ENCODE results near the gene RECK.
"Not testable (repeated sequence)": the region's sequence is repeated elsewhere in the genome, so short reads cannot be mapped to it uniquely, and the experiment has no call there.

The RECK gene

GRCh38 chr9:36086442-36086841 is 49.7 kb downstream of the RECK start:
- Histone ChIP-seq H3K27me3 (ENCODE audit: control insufficient read depth in 2 of 2, insufficient read depth in 2 of 2, low read length in 2 of 2) (no peaks in the 10 kb centered on the region), H3K4me3 (ENCODE audit: low read length in 2 of 2) (no peak overlapping the region), H3K36me3 (ENCODE audit: control insufficient read depth in 2 of 2, insufficient read depth in 2 of 2, low read length in 2 of 2) (no peaks in the 10 kb centered on the region), H3K9ac (ENCODE audit: low read depth in 1 of 2, low read length in 2 of 2) (no peak overlapping the region), H3K27ac (ENCODE audit: low read depth in 2 of 2, low read length in 2 of 2) (no peak overlapping the region), H3K9me3 (ENCODE audit: control insufficient read depth in 2 of 2, low read length in 2 of 2) (peaks cover 0 to 2% of the 10 kb centered on the region in 2 donors), H3K4me1 (ENCODE audit: control insufficient read depth in 2 of 2, insufficient read depth in 2 of 2, low read length in 2 of 2) (peaks cover 0 to 2% of the 10 kb centered on the region in 2 donors)

GRCh38 chr9:36087054-36087453 is 50.3 kb downstream of the RECK start:
- not testable (repeated sequence) for H3K9me3 ChIP-seq (ENCODE audit: control insufficient read depth in 2 of 2, low read length in 2 of 2); H3K4me1 ChIP-seq (ENCODE audit: control insufficient read depth in 2 of 2, insufficient read depth in 2 of 2, low read length in 2 of 2); H3K36me3 ChIP-seq (ENCODE audit: control insufficient read depth in 2 of 2, insufficient read depth in 2 of 2, low read length in 2 of 2); H3K4me3 ChIP-seq (ENCODE audit: low read length in 2 of 2); H3K9ac ChIP-seq (ENCODE audit: low read depth in 1 of 2, low read length in 2 of 2); H3K27ac ChIP-seq (ENCODE audit: low read depth in 2 of 2, low read length in 2 of 2); H3K27me3 ChIP-seq (ENCODE audit: control insufficient read depth in 2 of 2, insufficient read depth in 2 of 2, low read length in 2 of 2)

GRCh38 chr9:36088020-36088419 is 51.3 kb downstream of the RECK start:
- H3K9ac ChIP-seq (ENCODE audit: low read depth in 1 of 2, low read length in 2 of 2): no peak overlapping the region
- H3K27ac ChIP-seq (ENCODE audit: low read depth in 2 of 2, low read length in 2 of 2): no peak overlapping the region
- H3K4me1 ChIP-seq (ENCODE audit: control insufficient read depth in 2 of 2, insufficient read depth in 2 of 2, low read length in 2 of 2): peaks cover 5% of the 10 kb centered on the region in 2 donors
- no peaks in the 10 kb centered on the region for H3K36me3 ChIP-seq (ENCODE audit: control insufficient read depth in 2 of 2, insufficient read depth in 2 of 2, low read length in 2 of 2)
- H3K4me3 ChIP-seq (ENCODE audit: low read length in 2 of 2): no peak overlapping the region
- no peaks in the 10 kb centered on the region for H3K27me3 ChIP-seq (ENCODE audit: control insufficient read depth in 2 of 2, insufficient read depth in 2 of 2, low read length in 2 of 2)
- peaks cover 0 to 2% of the 10 kb centered on the region in 2 donors for H3K9me3 ChIP-seq (ENCODE audit: control insufficient read depth in 2 of 2, low read length in 2 of 2)

DNA sequence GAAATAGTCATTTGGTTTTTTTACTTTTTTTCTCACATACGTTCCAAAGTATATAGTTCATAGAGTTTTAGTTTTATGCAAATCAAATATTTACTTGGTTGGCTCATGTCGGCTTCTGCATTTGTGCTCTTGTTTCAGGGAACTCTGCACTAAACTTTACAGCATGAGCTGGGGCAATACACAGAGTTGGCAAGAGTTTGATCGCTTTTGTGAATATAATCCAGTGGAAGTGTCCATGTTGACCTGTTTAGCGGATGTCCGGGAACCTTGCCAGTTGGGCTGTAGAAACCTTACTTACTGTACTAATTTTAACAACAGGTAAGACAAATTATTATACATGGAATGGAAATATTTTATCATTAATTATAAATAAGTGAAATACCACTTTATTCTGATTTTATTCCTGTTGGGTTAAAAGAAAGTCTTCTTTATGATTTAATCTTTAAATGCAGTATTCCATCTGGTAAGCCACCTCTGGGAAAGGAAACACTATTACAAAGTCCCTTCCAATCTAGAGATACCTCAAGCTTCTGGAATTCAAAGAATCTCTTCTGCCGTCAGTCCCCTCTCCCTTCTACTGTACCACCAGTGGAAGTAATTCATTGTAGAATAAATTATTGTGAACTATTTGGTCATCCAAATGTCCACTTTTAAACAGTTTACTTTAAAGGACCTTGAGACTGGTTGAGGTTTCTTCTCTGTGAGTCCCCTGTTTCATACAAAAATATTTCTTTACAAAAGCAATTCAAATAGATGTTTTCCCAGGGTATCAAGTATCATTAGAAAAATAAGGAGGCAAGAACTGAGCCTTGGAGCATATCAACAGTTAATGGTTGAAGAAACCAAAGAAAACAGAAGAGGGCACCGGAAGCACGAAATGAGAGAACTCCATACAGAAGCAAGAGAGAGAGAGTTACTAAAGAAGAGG is 54.6 kb downstream of the RECK start:
- Histone ChIP-seq H3K27ac (ENCODE audit: low read depth in 2 of 2, low read length in 2 of 2) (no peak overlapping the region), H3K9me3 (ENCODE audit: control insufficient read depth in 2 of 2, low read length in 2 of 2) (peaks cover 0 to 2% of the 10 kb centered on the region in 2 donors), H3K4me3 (ENCODE audit: low read length in 2 of 2) (no peak overlapping the region), H3K36me3 (ENCODE audit: control insufficient read depth in 2 of 2, insufficient read depth in 2 of 2, low read length in 2 of 2) (no peaks in the 10 kb centered on the region), H3K4me1 (ENCODE audit: control insufficient read depth in 2 of 2, insufficient read depth in 2 of 2, low read length in 2 of 2) (peaks cover 5% of the 10 kb centered on the region in 2 donors), H3K9ac (ENCODE audit: low read depth in 1 of 2, low read length in 2 of 2) (no peak overlapping the region), H3K27me3 (ENCODE audit: control insufficient read depth in 2 of 2, insufficient read depth in 2 of 2, low read length in 2 of 2) (no peaks in the 10 kb centered on the region)

DNA sequence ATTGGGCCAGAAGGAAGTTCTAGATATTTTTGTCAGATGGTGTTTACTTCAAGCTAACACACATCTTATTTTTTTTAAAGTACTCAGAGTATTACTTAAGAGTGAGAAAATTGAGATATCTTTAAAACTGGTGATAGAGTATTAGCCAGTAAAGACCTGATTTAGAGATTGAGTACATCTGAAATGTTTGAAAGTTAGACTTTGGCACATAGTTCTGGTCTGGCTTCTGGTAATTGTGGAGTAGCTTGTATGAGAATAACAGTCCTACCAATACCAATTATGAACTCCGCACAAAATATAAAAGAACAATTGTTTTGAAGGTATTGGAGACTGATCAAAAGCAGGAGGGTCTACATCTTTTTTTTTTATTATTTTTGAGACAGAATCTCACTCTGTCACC is 55.3 kb downstream of the RECK start:
- Histone ChIP-seq H3K9me3 (ENCODE audit: control insufficient read depth in 2 of 2, low read length in 2 of 2) (no peaks in the 10 kb centered on the region), H3K9ac (ENCODE audit: low read depth in 1 of 2, low read length in 2 of 2) (no peak overlapping the region), H3K27me3 (ENCODE audit: control insufficient read depth in 2 of 2, insufficient read depth in 2 of 2, low read length in 2 of 2) (no peaks in the 10 kb centered on the region), H3K27ac (ENCODE audit: low read depth in 2 of 2, low read length in 2 of 2) (no peak overlapping the region), H3K36me3 (ENCODE audit: control insufficient read depth in 2 of 2, insufficient read depth in 2 of 2, low read length in 2 of 2) (no peaks in the 10 kb centered on the region), H3K4me1 (ENCODE audit: control insufficient read depth in 2 of 2, insufficient read depth in 2 of 2, low read length in 2 of 2) (peaks cover 5% of the 10 kb centered on the region in 2 donors), H3K4me3 (ENCODE audit: low read length in 2 of 2) (no peak overlapping the region)

DNA sequence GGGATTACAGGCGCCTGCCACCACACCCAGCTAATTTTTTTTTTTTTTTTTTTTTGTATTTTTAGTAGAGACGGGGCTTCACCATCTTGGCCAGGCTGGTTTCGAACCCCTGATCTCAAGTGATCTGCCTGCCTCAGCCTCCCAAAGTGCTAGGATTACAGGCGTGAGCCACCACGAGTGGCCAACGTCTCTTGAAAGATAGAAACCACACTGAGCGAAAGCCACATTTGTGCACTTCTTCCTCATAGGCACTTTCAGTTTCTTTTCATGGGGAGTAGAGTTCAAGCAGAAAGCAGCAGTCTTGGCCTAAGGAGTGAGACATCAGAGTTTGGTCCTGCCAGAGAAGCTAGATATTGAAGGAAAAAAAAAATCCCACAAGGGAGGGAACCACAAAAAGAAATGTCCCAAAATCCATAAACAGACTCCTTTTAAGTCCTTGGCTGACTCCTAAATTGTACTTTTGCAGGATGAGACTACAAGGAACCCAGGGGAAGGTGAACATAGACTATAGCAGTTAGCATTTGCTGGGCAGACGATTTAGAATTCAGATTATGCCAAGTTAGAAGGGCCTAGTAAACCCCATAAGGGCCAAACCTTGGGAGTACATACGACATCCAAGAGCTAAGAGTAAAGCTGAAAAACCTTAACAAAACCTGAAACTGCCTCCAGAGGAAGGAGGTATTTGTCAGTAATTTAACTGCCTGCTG is 55.9 kb downstream of the RECK start:
- Histone ChIP-seq H3K27ac (ENCODE audit: low read depth in 2 of 2, low read length in 2 of 2) (peak overlapping the region in 1 of 2 donors; percentile 20), H3K9ac (ENCODE audit: low read depth in 1 of 2, low read length in 2 of 2) (no peak overlapping the region), H3K36me3 (ENCODE audit: control insufficient read depth in 2 of 2, insufficient read depth in 2 of 2, low read length in 2 of 2) (no peaks in the 10 kb centered on the region), H3K4me3 (ENCODE audit: low read length in 2 of 2) (no peak overlapping the region), H3K9me3 (ENCODE audit: control insufficient read depth in 2 of 2, low read length in 2 of 2) (no peaks in the 10 kb centered on the region), H3K27me3 (ENCODE audit: control insufficient read depth in 2 of 2, insufficient read depth in 2 of 2, low read length in 2 of 2) (no peaks in the 10 kb centered on the region), H3K4me1 (ENCODE audit: control insufficient read depth in 2 of 2, insufficient read depth in 2 of 2, low read length in 2 of 2) (peaks cover 5% of the 10 kb centered on the region in 2 donors)

DNA sequence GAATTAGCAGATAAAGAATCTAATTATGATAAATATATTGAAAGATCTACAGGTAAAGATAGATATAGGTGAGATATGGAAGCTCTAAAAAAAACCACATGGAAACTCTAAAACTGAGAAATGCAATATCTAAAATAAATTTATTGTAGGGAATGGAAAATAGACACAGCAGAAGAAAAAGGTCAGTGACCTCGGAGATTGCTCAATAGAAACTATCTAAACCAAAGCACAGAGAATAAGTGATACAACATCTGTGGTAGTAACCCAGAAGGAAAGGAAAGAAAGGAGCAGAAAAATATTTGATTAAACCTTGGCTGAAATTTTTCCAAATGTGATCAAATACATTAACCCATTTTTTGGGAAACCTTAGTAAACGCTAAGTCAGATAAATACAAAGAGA is 56.7 kb downstream of the RECK start:
- Histone ChIP-seq H3K9me3 (ENCODE audit: control insufficient read depth in 2 of 2, low read length in 2 of 2) (no peaks in the 10 kb centered on the region), H3K27me3 (ENCODE audit: control insufficient read depth in 2 of 2, insufficient read depth in 2 of 2, low read length in 2 of 2) (no peaks in the 10 kb centered on the region), H3K9ac (ENCODE audit: low read depth in 1 of 2, low read length in 2 of 2) (no peak overlapping the region), H3K4me1 (ENCODE audit: control insufficient read depth in 2 of 2, insufficient read depth in 2 of 2, low read length in 2 of 2) (peaks cover 5% of the 10 kb centered on the region in 2 donors), H3K36me3 (ENCODE audit: control insufficient read depth in 2 of 2, insufficient read depth in 2 of 2, low read length in 2 of 2) (no peaks in the 10 kb centered on the region), H3K27ac (ENCODE audit: low read depth in 2 of 2, low read length in 2 of 2) (no peak overlapping the region), H3K4me3 (ENCODE audit: low read length in 2 of 2) (no peak overlapping the region)

DNA sequence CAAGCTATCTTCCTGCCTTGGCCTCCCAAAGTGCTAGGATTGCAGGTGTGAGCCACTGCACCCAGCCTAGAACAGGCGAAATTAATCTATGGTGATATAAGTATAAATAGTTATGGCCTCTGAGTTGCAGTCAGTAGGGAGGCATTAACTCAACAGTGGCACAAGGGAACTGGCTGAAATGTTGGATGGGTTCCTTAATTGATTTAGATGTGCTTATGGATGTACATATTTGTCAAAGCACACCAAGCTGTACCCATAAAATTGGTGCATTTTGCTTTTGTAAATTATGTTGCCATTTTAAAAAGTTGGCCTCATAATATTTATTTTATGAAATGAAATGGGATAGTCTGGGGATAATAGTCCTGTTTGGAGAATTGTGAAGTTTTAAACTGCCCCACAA is 63.0 kb downstream of the RECK start:
- Histone ChIP-seq H3K9me3 (ENCODE audit: control insufficient read depth in 2 of 2, low read length in 2 of 2) (no peaks in the 10 kb centered on the region), H3K4me3 (ENCODE audit: low read length in 2 of 2) (no peak overlapping the region), H3K9ac (ENCODE audit: low read depth in 1 of 2, low read length in 2 of 2) (no peak overlapping the region), H3K27me3 (ENCODE audit: control insufficient read depth in 2 of 2, insufficient read depth in 2 of 2, low read length in 2 of 2) (no peaks in the 10 kb centered on the region), H3K36me3 (ENCODE audit: control insufficient read depth in 2 of 2, insufficient read depth in 2 of 2, low read length in 2 of 2) (no peaks in the 10 kb centered on the region), H3K4me1 (ENCODE audit: control insufficient read depth in 2 of 2, insufficient read depth in 2 of 2, low read length in 2 of 2) (no peaks in the 10 kb centered on the region), H3K27ac (ENCODE audit: low read depth in 2 of 2, low read length in 2 of 2) (no peak overlapping the region)

GRCh38 chr9:36100532-36100931 is 63.8 kb downstream of the RECK start:
- Histone ChIP-seq H3K27ac (ENCODE audit: low read depth in 2 of 2, low read length in 2 of 2) (no peak overlapping the region), H3K36me3 (ENCODE audit: control insufficient read depth in 2 of 2, insufficient read depth in 2 of 2, low read length in 2 of 2) (no peaks in the 10 kb centered on the region), H3K9ac (ENCODE audit: low read depth in 1 of 2, low read length in 2 of 2) (no peak overlapping the region), H3K4me1 (ENCODE audit: control insufficient read depth in 2 of 2, insufficient read depth in 2 of 2, low read length in 2 of 2) (no peaks in the 10 kb centered on the region), H3K27me3 (ENCODE audit: control insufficient read depth in 2 of 2, insufficient read depth in 2 of 2, low read length in 2 of 2) (no peaks in the 10 kb centered on the region), H3K9me3 (ENCODE audit: control insufficient read depth in 2 of 2, low read length in 2 of 2) (no peaks in the 10 kb centered on the region), H3K4me3 (ENCODE audit: low read length in 2 of 2) (no peak overlapping the region)
